22Rv1 (cell line): Measurements from ENCODE around the gene DCHS1.

Source experiments
- ZFX ChIP-seq: fragments of 450-650 bp; IDR thresholded peaks from 2 replicates; pipeline ENCODE4 v1.6.1; 2017; ENCODE audit warnings: antibody characterized with exemption, borderline replicate concordance
- TF ChIP-seq, protein P1 (sequence below): fragments of 450-650 bp; IDR thresholded peaks from 2 replicates; pipeline ENCODE4 v1.5.1; 2017; ENCODE audit warnings: mild to moderate bottlenecking

DNA sequence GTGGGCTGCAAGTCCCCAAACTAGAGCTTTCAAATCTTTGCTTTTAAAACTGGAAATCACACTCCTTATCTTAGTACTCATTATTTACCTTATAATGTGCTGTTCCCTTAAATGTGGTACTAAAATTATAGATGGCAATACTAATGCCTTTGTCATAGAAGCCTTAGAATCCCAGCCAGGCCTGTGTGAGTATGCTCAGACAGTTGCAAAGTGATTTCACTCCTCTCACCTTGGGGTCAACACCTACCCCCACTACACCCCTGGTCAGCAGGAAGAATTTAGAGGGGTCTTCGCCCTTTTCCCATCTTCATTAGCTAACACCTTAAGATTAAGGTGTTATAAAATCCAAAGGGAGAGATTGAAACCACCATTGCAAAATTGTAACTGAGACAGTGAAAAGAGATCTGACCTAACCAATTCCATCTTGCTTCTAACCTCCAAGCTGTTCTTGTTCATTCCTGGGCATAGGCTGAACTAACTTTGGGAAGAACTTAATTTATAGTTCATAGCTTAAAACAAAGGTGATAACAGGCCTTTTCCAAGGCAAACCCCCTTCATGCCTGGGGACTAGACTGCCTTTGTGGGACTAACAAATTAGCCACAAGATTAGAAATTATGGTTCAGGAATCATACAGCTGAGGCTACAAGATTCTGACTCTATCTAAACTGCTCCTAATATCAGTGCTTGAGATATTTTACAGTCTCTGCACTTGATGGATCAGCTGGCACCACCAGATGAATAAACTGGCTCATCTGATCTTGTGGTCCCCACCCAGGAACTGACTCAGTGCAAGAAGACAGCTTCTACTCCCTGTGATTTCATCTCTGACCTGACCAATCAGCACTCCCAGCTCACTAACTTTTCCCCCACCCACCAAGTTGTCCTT lies 38.0 kb upstream of the DCHS1 start:
- TF ChIP-seq, protein P1, sequence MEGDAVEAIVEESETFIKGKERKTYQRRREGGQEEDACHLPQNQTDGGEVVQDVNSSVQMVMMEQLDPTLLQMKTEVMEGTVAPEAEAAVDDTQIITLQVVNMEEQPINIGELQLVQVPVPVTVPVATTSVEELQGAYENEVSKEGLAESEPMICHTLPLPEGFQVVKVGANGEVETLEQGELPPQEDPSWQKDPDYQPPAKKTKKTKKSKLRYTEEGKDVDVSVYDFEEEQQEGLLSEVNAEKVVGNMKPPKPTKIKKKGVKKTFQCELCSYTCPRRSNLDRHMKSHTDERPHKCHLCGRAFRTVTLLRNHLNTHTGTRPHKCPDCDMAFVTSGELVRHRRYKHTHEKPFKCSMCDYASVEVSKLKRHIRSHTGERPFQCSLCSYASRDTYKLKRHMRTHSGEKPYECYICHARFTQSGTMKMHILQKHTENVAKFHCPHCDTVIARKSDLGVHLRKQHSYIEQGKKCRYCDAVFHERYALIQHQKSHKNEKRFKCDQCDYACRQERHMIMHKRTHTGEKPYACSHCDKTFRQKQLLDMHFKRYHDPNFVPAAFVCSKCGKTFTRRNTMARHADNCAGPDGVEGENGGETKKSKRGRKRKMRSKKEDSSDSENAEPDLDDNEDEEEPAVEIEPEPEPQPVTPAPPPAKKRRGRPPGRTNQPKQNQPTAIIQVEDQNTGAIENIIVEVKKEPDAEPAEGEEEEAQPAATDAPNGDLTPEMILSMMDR: no peak
- no peak for TF ChIP-seq ZFX
